Type B pancreatic cell (in vitro differentiated cells): ENCODE results near the gene S100A16. TPM values are rescaled to one million over a fixed set of nuclear protein-coding genes. Genes with fewer than 3 reads are reported as not detected.
"Not testable (repeated sequence)": the region's sequence is repeated elsewhere in the genome, so short reads cannot be mapped to it uniquely, and the experiment has no call there.

Source experiments
- DNase-seq: peaks from one replicate; pipeline ENCODE4 v3.0.0; 2021; ENCODE audit warnings: mixed read lengths; ENCODE audit not compliant: unreplicated experiment; ENCODE audit errors: extremely low spot score
- H3K27ac Mint-ChIP-seq: 2 replicates; pipeline ENCODE4 v1.8.0; 2021; ENCODE audit warnings: mild to moderate bottlenecking, mixed read lengths
- H3K27me3 Mint-ChIP-seq: 2 replicates; pipeline ENCODE4 v1.8.0; 2021; ENCODE audit warnings: mixed read lengths
- H3K36me3 Mint-ChIP-seq: 2 replicates; pipeline ENCODE4 v1.8.0; 2021; ENCODE audit warnings: mixed read lengths
- H3K4me1 Mint-ChIP-seq: one replicate; pipeline ENCODE4 v1.8.0; 2021; ENCODE audit warnings: mixed read lengths; ENCODE audit not compliant: unreplicated experiment
- H3K4me3 Mint-ChIP-seq: 2 replicates; pipeline ENCODE4 v1.8.0; 2021; ENCODE audit warnings: mild to moderate bottlenecking, mixed read lengths
- H3K9me3 Mint-ChIP-seq: 2 replicates; pipeline ENCODE4 v1.8.0; 2021; ENCODE audit warnings: mixed read lengths
- CTCF ChIP-seq: fragments of 200-600 bp; sonication (generic); conservative IDR thresholded peaks from 2 replicates; pipeline ENCODE4 v1.5.0; 2021; ENCODE audit warnings: antibody characterized with exemption, mild to moderate bottlenecking
- total RNA-seq: library from RNA; stranded (reverse); gene quantifications from 2 replicates; pipeline ENCODE4 v1.2.1, GENCODE V29; 2021; ENCODE audit warnings: low replicate concordance

S100A16 gene
- total RNA-seq, 1 donor from 2014 or later = 173 TPM

- H3K27ac Mint-ChIP-seq = no peak overlapping the region
- peaks cover 23% of the 10 kb centered on the region for H3K4me1 Mint-ChIP-seq
- TF ChIP-seq CTCF = no peak
- no peak for DNase-seq
- no peaks in the 10 kb centered on the region for H3K27me3 Mint-ChIP-seq
- no peak overlapping the region for H3K4me3 Mint-ChIP-seq
- H3K9me3 Mint-ChIP-seq = no peaks in the 10 kb centered on the region
- H3K36me3 Mint-ChIP-seq = no peaks in the 10 kb centered on the region
Measured at GRCh38 chr1:153563483-153563901, 49.4 kb downstream of the S100A16 start.

- H3K9me3 Mint-ChIP-seq, H3K27ac Mint-ChIP-seq, H3K27me3 Mint-ChIP-seq, H3K36me3 Mint-ChIP-seq, H3K4me3 Mint-ChIP-seq, DNase-seq: not testable (repeated sequence)
- H3K4me1 Mint-ChIP-seq = peaks cover 12% of the 10 kb centered on the region
Measured at GRCh38 chr1:153562021-153562420, 50.9 kb downstream of the S100A16 start.

- H3K4me3 Mint-ChIP-seq = no peak overlapping the region
- TF ChIP-seq CTCF = no peak
- H3K36me3 Mint-ChIP-seq = no peaks in the 10 kb centered on the region
- no peaks in the 10 kb centered on the region for H3K9me3 Mint-ChIP-seq
- H3K27ac Mint-ChIP-seq = peak overlapping the region; percentile 13
- no peaks in the 10 kb centered on the region for H3K27me3 Mint-ChIP-seq
- H3K4me1 Mint-ChIP-seq = peaks cover 7% of the 10 kb centered on the region
- no peak for DNase-seq
Measured at GRCh38 chr1:153561466-153561985, 51.4 kb downstream of the S100A16 start.

GRCh38 chr1:153560771-153561465 lies 52.0 kb downstream of the S100A16 start:
- DNase-seq = no peak
- Mint-ChIP-seq H3K27me3 (no peaks in the 10 kb centered on the region), H3K9me3 (no peaks in the 10 kb centered on the region), H3K36me3 (no peaks in the 10 kb centered on the region), H3K4me3 (no peak overlapping the region), H3K4me1 (peaks cover 3% of the 10 kb centered on the region), H3K27ac (peak overlapping the region; percentile 13)
- no peak for TF ChIP-seq CTCF

GRCh38 chr1:153560241-153560640 lies 52.7 kb downstream of the S100A16 start:
- DNase-seq = no peak
- no peak overlapping the region for H3K27ac Mint-ChIP-seq
- H3K4me1 Mint-ChIP-seq = no peaks in the 10 kb centered on the region
- H3K27me3 Mint-ChIP-seq = no peaks in the 10 kb centered on the region
- no peaks in the 10 kb centered on the region for H3K9me3 Mint-ChIP-seq
- no peak for TF ChIP-seq CTCF
- H3K4me3 Mint-ChIP-seq = no peak overlapping the region
- H3K36me3 Mint-ChIP-seq = no peaks in the 10 kb centered on the region

- TF ChIP-seq CTCF = no peak
- Mint-ChIP-seq H3K4me1 (peaks cover 13% of the 10 kb centered on the region), H3K27ac (no peak overlapping the region), H3K27me3 (no peaks in the 10 kb centered on the region), H3K4me3 (no peak overlapping the region), H3K36me3 (no peaks in the 10 kb centered on the region), H3K9me3 (no peaks in the 10 kb centered on the region)
- DNase-seq = no peak
Measured at GRCh38 chr1:153557877-153558276, 55.1 kb downstream of the S100A16 start.

Other genes starting within 250 kb of the S100A16 start
- 0.62 TPM in 1 of 2 replicates, not detected in the other for gene S100A12, start 237.5 kb downstream of the S100A16 start, total RNA-seq
- gene S100A8, start 222.1 kb downstream of the S100A16 start, total RNA-seq = 667 and 678 TPM in 2 replicates
- gene S100A7A, start 196.6 kb downstream of the S100A16 start, total RNA-seq = not detected in 2 replicates
- gene S100A7, start 152.5 kb downstream of the S100A16 start, total RNA-seq = 6.2 and 10.2 TPM in 2 replicates
- gene S100A6, start 77.1 kb downstream of the S100A16 start, total RNA-seq = 21.9 and 1,154 TPM in 2 replicates
- 0.62 TPM in 1 of 2 replicates, not detected in the other for gene S100A5, start 72.2 kb downstream of the S100A16 start, total RNA-seq
- 61.0 and 200 TPM in 2 replicates for gene S100A4, start 67.3 kb downstream of the S100A16 start, total RNA-seq
- 1.4 and 2.8 TPM in 2 replicates for gene S100A3, start 63.9 kb downstream of the S100A16 start, total RNA-seq
- 0.75 and 2.4 TPM in 2 replicates for gene S100A2, start 47.3 kb downstream of the S100A16 start, total RNA-seq
- gene S100A14, start 3.2 kb upstream of the S100A16 start, total RNA-seq = 139 and 266 TPM in 2 replicates
- gene S100A13, start 14.4 kb upstream of the S100A16 start, total RNA-seq = 58.3 and 102 TPM in 2 replicates
- 0.97 TPM in 1 of 2 replicates, not detected in the other for gene S100A1, start 15.3 kb upstream of the S100A16 start, total RNA-seq
- gene CHTOP, start 20.9 kb upstream of the S100A16 start, total RNA-seq = 87.5 and 108 TPM in 2 replicates
- gene SNAPIN, start 45.6 kb upstream of the S100A16 start, total RNA-seq = 28.2 and 40.3 TPM in 2 replicates
- gene ILF2, start 57.9 kb upstream of the S100A16 start, total RNA-seq = 241 and 291 TPM in 2 replicates
- gene NPR1, start 65.6 kb upstream of the S100A16 start, total RNA-seq = 2.2 and 2.4 TPM in 2 replicates
- 70.3 and 90.8 TPM in 2 replicates for gene INTS3, start 114.9 kb upstream of the S100A16 start, total RNA-seq
- gene SLC27A3, start 162.3 kb upstream of the S100A16 start, total RNA-seq = 20.6 and 22.1 TPM in 2 replicates